Ascending aorta (tissue), 2 donors: ENCODE measurements around the gene CDKN1B. TPM values are rescaled to one million over a fixed set of nuclear protein-coding genes. Genes with fewer than 3 reads are reported as not detected.

ENCODE experiments used
- DNase-seq, 2 donors: peaks; one replicate each; pipeline ENCODE4 v3.0.0-alpha.2; 2019; ENCODE audit warnings: low spot score in 2 of 2
- H3K27ac ChIP-seq, 2 donors: fragments of 200-600 bp; sonication (generic); one replicate each; pipeline ENCODE4 v1.5.1; 2016 to 2017; ENCODE audit warnings: mild to moderate bottlenecking in 1 of 2
- H3K27me3 ChIP-seq: fragments of 200-600 bp; sonication (generic); one replicate; pipeline ENCODE4 v1.5.1; 2017
- H3K36me3 ChIP-seq, 2 donors: fragments of 200-600 bp; sonication (generic); one replicate each; pipeline ENCODE4 v1.5.1; 2016
- H3K4me1 ChIP-seq, 2 donors: fragments of 200-600 bp; sonication (generic); one replicate each; pipeline ENCODE4 v1.5.1; 2016 to 2017; ENCODE audit warnings: mild to moderate bottlenecking in 1 of 2
- H3K4me3 ChIP-seq, 2 donors: fragments of 200-600 bp; sonication (generic); one replicate each; pipeline ENCODE4 v1.5.1; 2016 to 2017; ENCODE audit warnings: mild to moderate bottlenecking in 1 of 2
- H3K9me3 ChIP-seq, 2 donors: fragments of 200-600 bp; sonication (generic); one replicate each; pipeline ENCODE4 v1.5.1; 2016
- CTCF ChIP-seq, 3 experiments: fragments of 200-600 bp in 2 of 3; fragments of 450-650 bp in 1 of 3; sonication (generic) in 2 of 3; IDR thresholded peaks; one replicate each; pipeline ENCODE4 v1.5.1; 2016 to 2019; ENCODE audit warnings: antibody characterized with exemption in 3 of 3, mild to moderate bottlenecking in 1 of 3, moderate library complexity in 1 of 3
- intact Hi-C: fragments of 100-400 bp; cut with DNase I; formaldehyde crosslinking; loops from one replicate; pipeline ENCODE4 v1.15.1; 2023
- total RNA-seq: library from RNA; depleted of rRNA; stranded (reverse); fragments of >200 nt; gene quantifications from one replicate; pipeline ENCODE4 v1.1.0, GENCODE V29; 2016

The CDKN1B gene
- total RNA-seq, 1 donor from 2014 or later, result 65.1 TPM

- no peaks in the 10 kb centered on the region for H3K4me1 ChIP-seq
- no peak overlapping the region for H3K4me3 ChIP-seq
- no peak overlapping the region for H3K27ac ChIP-seq
- H3K9me3 ChIP-seq, result no peaks in the 10 kb centered on the region
- DNase-seq, result no peak
- intact Hi-C loops, result loop anchor here (10.0 kb wide), 1 partner anchor 247 kb away; no protein-coding TSS in a partner anchor
- no peaks in the 10 kb centered on the region for H3K36me3 ChIP-seq
- no peaks in the 10 kb centered on the region for H3K27me3 ChIP-seq
- TF ChIP-seq CTCF (IDR thresholded peaks at IDR 0.05), result no peak
Observed at GRCh38 chr12:12691549-12691948, 25.6 kb upstream of the CDKN1B start.

GRCh38 chr12:12693111-12693671, 24.0 kb upstream of the CDKN1B start:
- Histone ChIP-seq H3K4me3 (no peak overlapping the region), H3K27me3 (no peaks in the 10 kb centered on the region), H3K27ac (no peak overlapping the region), H3K4me1 (no peaks in the 10 kb centered on the region), H3K36me3 (no peaks in the 10 kb centered on the region), H3K9me3 (no peaks in the 10 kb centered on the region)
- intact Hi-C loops, result loop anchor here (10.0 kb wide), 1 partner anchor 248 kb away; no protein-coding TSS in a partner anchor
- no peak for DNase-seq
- TF ChIP-seq CTCF (IDR thresholded peaks at IDR 0.05), result no peak

- Histone ChIP-seq H3K9me3 (no peaks in the 10 kb centered on the region), H3K4me1 (no peaks in the 10 kb centered on the region), H3K36me3 (no peaks in the 10 kb centered on the region), H3K27me3 (no peaks in the 10 kb centered on the region), H3K27ac (peak overlapping the region; percentile 84 to 94), H3K4me3 (peak overlapping the region; percentile 60 to 74)
- DNase-seq, result peak; percentile 76 to 94
- intact Hi-C loops, result loop anchor here (1.0 to 10.0 kb wide), 4 partner anchors 20 to 252 kb away; partner anchors contain the start of gene CREBL2
- no peak for TF ChIP-seq CTCF (IDR thresholded peaks at IDR 0.05)
Observed at GRCh38 chr12:12696562-12697383, 20.4 kb upstream of the CDKN1B start.

GRCh38 chr12:12699345-12699744, 17.8 kb upstream of the CDKN1B start:
- no peaks in the 10 kb centered on the region for H3K9me3 ChIP-seq
- H3K27me3 ChIP-seq, result no peaks in the 10 kb centered on the region
- no peaks in the 10 kb centered on the region for H3K36me3 ChIP-seq
- H3K4me1 ChIP-seq, result peaks cover 0 to 3% of the 10 kb centered on the region in 2 donors
- intact Hi-C loops, result loop anchor here (10.0 kb wide), 1 partner anchor 255 kb away; no protein-coding TSS in a partner anchor
- TF ChIP-seq CTCF (IDR thresholded peaks at IDR 0.05), result no peak
- no peak overlapping the region for H3K27ac ChIP-seq
- no peak for DNase-seq
- no peak overlapping the region for H3K4me3 ChIP-seq

- Histone ChIP-seq H3K27ac (no peak overlapping the region), H3K36me3 (no peaks in the 10 kb centered on the region), H3K9me3 (no peaks in the 10 kb centered on the region), H3K27me3 (no peaks in the 10 kb centered on the region), H3K4me1 (peaks cover 0 to 5% of the 10 kb centered on the region in 2 donors), H3K4me3 (no peak overlapping the region)
- TF ChIP-seq CTCF (IDR thresholded peaks at IDR 0.05), result no peak
- intact Hi-C loops, result loop anchor here (5.0 to 10.0 kb wide), 4 partner anchors 138 to 1145 kb away; partner anchors contain the start of gene DUSP16
- no peak for DNase-seq
Observed at GRCh38 chr12:12700254-12700653, 16.9 kb upstream of the CDKN1B start.
